ENCODE results near the gene TRIM23.

The TRIM23 gene

DNA sequence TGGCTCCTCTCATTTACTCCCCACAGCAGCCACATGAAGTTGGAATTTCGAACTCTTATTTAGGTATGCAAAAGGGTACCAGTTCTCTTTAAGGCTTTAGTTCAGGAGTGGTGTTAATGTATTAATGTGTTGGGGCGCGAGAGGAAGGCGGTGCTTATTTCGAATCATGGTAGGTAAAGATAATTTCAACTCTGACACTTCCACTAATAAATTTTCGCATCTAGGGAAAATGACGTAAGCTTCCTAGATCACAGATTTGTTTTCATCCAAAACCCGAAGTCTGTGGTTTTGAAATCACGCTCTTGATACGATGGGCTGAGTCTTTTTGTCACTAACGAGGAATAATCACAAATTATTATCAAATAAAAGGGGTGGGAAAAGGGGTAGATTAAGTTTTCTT, 60.4 kb downstream of the TRIM23 start:
- DNase-seq (ENCODE audit: low read depth): no peak

DNA sequence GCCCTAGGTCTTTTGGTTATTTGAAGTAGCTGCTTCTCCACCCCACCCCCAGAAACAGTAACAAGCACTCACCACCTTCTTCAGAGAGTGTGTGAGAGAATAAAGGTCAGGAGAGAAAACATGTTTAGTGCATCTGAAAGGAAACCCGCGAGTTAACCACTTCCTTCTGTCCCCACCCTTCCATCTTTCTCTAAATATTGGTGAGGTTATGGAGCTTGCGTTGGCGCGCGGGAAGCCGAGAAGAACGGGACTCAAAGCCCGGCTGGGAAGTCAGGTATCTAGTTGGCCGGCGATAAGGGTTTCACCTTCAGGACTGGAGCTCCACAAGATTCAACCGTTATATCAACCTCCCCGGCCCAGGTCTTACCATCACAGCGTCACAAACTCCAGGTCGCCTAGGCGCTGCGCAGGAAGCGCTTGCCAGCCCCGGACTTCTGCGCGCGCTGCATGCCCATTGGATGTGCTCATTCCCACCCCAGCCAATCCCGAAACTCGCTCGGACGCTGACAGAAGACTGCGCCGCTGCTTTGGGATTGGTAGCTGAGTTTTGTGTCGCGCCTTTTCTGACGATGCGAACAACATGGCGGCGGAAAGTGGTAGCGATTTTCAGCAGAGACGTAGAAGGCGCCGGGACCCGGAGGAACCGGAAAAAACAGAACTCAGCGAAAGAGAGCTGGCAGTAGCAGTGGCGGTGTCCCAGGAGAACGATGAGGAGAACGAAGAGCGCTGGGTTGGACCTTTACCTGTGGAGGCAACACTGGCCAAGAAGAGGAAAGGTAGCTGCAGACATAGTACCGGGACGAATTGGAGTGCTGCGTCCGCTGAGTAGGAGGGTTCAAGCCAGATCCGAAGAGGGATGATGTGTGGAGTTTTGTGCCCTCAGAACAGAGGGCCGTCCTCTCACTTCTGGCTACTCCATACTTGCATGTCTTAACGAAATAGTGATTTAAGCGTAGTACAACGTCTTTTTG, 61.1 kb downstream of the TRIM23 start, which contains the start of the genes CENPK and PPWD1:
CENPK (minus strand) TSS at position 438 of the 971 bp plus-strand sequence. CDS start 8,261 bp downstream, outside the sequence.
PPWD1 (plus strand) TSS at position 566 of the 971 bp plus-strand sequence; CDS start at position 581, 15 bp downstream.
- DNase-seq (ENCODE audit: low read depth): peak; percentile 84

DNA sequence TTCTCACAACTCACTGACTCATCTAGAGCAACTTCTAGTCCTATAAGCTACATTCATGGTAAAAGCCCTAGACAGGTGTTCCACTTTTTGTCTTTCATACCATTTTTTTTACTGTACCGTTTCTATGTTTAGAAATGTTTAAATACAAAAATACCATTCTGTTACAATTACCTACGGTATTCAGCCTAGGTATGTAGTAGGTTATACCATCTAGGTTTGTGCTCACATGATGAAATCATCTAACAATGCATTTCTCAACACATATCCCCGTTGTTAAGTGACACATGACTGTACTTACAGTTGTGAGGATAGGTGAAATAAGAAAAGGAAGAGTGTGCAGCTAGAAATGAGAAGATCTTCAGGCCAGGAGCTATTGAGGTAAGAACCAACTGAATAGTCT, 67.4 kb downstream of the TRIM23 start:
- DNase-seq (ENCODE audit: low read depth): no peak

DNA sequence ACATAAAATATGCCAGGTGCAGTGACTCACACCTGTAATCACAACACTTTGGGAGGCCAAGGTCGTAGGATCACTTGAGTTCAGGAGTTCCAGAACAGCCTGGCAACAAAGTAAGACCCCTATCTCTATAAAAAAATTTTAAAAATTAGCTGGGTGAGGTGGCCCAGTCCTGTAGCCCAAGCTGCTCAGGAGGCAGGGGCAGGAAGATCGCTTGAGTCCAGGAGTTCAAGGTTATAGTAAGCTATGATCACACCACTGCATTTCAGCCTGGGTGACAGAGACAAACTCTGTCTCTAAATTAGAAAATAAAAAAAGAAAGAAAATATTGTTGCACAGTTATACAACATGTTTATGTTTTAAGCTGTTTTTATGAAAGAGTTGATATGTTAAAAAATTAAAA, 68.0 kb downstream of the TRIM23 start:
- no peak for DNase-seq (ENCODE audit: low read depth)

DNA sequence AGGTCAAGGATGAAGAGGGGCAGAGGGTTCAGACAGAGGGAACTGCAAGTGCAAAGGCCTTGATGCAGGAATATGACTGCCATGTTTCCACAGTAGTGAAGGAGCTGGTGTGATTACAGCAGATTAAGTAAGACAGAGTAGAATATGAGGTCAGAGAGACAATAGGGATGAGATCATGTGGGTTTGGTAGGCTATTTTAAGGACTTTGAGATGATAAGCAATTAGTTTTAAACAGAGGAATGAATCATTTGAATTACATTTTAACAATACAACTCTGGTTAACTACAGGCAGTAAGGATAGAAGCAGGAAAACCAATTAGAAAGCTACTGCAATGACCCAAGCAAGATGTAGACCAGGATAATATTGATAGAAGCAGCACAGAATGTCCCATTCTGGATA, 68.8 kb downstream of the TRIM23 start:
- no peak for DNase-seq (ENCODE audit: low read depth)

DNA sequence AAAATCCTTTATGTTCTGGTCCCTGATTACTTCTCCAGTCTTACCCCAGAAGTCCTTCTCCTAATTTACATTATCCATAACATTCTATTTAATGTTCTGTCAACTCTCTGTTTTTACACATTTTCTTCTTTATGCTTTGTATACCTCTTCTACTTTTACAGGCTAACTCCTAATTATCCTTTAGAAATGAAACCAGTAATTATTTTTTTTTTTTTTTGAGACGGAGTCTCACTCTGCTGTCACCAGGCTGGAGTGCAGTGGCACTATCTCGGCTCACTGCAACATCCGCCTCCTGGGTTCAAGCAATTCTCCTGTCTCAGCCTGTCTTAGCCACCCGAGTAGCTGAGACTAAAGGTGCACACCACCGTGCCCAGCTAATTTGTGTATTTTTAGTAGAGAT, 70.2 kb downstream of the TRIM23 start:
- no peak for DNase-seq (ENCODE audit: low read depth)

DNA sequence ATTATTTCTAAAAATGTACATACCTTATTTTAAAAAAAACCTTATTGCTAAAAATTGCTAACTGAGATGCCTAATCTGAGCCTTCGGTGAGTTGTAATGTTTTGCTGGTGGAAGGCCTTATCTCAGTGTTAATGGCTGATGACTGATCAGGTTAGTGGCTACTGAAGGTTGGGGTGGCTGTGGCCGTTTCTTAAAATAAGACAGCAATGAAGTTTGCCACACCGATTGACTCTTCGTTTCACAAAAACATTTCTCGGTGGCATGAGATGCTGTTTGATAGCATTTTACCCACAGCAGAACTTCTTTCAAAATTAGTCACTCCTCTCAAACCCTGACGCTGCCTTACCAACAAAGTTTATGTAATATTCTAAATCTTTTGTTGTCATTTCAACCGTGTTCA, 75.9 kb downstream of the TRIM23 start:
- DNase-seq (ENCODE audit: low read depth): no peak

DNA sequence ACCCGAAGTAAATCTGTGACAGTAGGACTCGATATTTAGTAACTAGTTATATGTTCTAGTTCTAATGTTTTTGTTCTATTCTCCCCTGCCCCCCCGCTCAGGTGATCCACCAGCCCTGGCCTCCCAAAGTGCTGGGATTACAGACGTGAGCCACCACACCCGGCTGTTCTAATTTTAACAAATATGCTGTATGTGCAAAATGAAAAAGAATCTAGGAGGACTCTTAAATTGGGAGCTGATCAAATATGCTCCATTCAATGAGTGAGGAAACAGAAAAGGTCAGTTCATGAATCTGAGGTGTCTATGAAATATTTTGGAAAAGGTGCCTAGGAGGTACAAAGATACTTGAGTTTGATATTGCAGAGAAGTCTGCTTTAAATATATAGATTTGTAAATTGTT, 78.0 kb downstream of the TRIM23 start:
- DNase-seq (ENCODE audit: low read depth): no peak

DNA sequence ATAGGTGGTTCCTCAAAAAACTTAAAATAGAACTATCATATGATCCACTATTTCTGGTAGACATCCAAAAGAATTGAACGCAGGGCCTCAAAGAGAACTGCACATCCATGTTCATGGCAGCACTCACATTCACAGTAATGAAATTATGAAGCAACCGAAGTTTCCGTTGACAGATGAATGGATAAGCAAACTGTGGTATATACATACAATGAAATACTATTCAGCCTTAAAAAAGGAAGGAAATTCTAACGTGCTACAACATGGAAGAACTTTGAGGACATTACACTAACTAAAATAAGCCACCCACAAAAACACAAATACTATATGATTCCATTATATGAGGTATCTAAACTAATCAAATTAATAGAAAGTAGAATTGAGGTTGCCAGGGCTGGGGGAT, 79.7 kb downstream of the TRIM23 start:
- no peak for DNase-seq (ENCODE audit: low read depth)

DNA sequence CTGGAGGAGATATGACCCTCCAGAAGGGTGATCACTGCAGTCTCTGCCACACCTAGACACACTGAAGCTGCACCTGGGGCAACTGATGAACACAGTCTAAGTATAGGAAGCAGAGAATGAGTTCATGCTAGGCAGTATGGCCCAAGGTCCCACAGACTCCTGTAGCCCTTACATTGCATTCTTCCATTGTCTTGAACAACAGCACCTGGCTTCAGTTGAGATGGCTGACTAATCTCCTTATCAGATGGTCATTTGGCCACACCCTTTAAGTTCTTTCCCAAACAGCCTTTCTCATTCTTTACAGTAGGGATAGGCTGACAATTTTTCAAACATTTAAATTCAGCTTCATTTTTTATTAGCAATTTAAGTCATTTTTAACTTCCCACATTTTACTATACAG, 84.3 kb downstream of the TRIM23 start:
- DNase-seq (ENCODE audit: low read depth): no peak

Data from HS-5 (cell line).